Measurements from ENCODE around the gene CRYGS. TPM values are rescaled to one million over a fixed set of nuclear protein-coding genes. Genes with fewer than 3 reads are reported as not detected.
A peak's percentile ranks its signal among the peaks of the same experiment; 100 is the strongest.
"Not testable (repeated sequence)": the region's sequence is repeated elsewhere in the genome, so short reads cannot be mapped to it uniquely, and the experiment has no call there.

The CRYGS gene
- total RNA-seq, 1 experiment from 2014 or later = 0.10 TPM

GRCh38 chr3:186552408-186553031 lies 8.3 kb upstream of the CRYGS start:
- no peak for DNase-seq (ENCODE audit: low spot score)

- DNase-seq (ENCODE audit: low spot score) = no peak
These were observed 7.2 kb upstream of the CRYGS start for GRCh38 chr3:186551387-186551786.

GRCh38 chr3:186549497-186549896 lies 5.3 kb upstream of the CRYGS start:
- no peak for DNase-seq (ENCODE audit: low spot score)

DNA sequence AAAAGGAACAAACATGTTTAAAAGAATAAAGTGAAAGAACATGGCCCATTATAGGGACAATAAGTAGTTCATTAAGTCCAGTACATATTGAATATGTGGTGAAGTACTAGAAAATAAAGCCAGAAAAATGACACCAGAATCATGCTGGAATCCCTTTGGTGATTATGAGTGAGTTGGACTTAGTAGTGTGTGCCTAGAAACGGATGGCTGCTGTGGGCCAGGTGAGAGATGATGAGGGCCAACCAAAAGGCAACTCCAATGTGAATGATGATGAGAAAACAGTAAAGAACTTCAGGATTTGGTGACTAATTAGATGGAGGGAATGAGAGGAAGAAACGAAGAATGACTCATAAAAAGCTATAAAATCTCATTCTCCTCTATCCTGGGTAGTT lies 3.3 kb downstream of the CRYGS start:
- no peak for DNase-seq (ENCODE audit: low spot score)

- peak; percentile 75 for DNase-seq (ENCODE audit: low spot score)
These were observed 3.9 kb downstream of the CRYGS start for GRCh38 chr3:186540221-186540834.

DNA sequence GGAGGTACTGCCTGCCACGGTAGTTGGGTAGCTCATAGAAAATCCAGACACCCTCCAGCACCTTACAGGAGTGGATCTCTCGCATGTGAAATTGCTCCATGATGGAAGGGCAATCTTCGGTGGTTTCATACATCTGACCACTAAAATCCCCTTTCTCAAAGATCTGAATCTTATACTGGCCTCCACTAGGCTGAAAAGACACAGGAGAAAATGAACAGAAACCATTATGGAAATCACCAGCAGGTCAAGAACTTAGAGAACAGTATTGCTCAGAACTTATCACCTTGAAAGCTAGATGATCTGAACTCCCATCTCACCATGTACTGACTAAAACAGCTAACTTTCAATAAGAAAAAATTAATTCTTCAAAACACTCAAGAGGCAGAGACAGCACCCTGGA lies 5.4 kb downstream of the CRYGS start:
- no peak for DNase-seq (ENCODE audit: low spot score)

GRCh38 chr3:186536883-186537844 lies 7.0 kb downstream of the CRYGS start:
- no peak for DNase-seq (ENCODE audit: low spot score)

DNA sequence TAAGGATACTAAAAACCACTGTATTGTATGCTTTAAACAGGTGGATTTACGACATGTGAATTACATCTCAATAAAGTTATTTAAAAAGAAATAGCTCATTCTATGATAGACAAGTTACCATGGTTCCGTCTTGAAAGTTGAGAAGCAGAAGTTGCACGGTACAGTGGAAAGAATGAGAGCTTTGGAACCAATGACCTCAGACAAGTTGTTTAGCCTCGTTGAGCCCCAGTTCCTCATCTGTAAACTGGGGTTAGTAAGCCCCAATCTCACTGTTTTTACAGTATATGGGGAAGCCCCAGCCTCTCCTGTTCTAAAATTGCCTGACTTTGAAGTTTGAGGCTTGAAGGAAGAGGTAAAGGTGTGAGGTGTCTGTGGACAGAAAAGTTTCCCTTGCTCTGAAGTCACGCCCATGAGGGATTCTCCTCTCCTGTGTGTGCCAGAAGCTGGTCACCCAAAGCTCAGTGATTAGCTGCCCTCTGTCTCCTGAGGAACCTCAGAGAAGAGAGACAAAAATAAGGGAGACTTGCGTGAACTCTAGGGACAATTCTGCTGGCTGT lies 10.0 kb downstream of the CRYGS start:
- DNase-seq (ENCODE audit: low spot score) = no peak

GRCh38 chr3:186532598-186533072 lies 11.5 kb downstream of the CRYGS start:
- DNase-seq (ENCODE audit: low spot score) = no peak

DNA sequence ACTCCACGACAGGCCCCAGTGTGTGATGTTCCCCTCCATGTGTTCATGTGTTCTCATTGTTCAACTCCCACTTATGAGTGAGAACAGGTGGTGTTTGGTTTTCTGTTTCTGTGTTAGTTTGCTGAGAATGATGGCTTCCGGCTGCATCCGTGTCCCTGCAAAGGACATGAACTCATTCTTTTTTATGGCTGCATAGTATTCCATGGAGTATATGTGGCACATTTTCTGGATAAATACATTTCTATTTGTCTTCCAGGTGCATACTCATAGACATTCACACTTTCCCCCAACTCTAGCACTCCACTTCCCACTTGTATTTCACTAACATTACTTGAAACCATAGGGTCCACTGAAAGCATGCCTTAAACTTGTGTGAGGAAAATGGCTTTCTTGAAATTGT lies 12.5 kb downstream of the CRYGS start:
- not testable (repeated sequence) for DNase-seq (ENCODE audit: low spot score)

GRCh38 chr3:186530415-186530814 lies 13.8 kb downstream of the CRYGS start:
- no peak for DNase-seq (ENCODE audit: low spot score)

DNA sequence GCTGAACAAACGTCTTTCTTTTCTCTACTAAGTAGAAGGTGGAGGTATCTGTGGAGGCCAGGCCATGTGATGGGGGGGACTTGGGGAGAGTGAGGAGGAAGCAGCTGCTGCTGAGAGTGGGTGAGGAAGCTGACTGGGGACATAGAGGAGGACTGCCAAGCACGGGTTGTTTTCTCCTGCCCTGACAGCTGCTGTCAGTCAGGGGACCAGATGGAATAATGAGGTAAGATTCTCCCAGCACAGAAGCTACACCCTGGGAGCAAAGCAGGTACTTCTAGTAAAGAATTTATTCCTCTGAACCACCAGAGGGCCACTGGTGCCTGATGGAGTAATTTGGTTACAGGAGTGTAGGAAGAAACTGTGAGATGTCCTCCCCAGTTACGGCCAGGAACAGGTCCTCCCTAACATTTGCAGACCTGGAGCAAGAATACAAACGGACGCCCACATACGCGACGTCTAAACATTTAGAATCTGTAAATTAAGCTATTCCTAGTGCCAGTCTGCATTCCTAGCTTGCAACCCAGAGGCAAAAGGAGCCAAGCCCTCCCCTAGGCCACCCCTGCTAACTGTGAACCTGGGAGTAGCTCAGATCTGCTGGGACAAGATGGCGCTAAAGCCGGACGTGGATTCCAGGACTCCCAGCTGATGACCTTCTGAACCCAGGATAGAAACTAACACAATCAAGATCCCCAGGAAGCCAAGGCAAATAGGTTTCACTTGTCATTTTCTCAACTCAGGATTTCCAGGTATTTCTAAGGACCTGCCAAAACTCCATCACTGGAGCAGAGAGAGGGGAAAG lies 14.8 kb downstream of the CRYGS start:
- DNase-seq (ENCODE audit: low spot score) = no peak

DNA sequence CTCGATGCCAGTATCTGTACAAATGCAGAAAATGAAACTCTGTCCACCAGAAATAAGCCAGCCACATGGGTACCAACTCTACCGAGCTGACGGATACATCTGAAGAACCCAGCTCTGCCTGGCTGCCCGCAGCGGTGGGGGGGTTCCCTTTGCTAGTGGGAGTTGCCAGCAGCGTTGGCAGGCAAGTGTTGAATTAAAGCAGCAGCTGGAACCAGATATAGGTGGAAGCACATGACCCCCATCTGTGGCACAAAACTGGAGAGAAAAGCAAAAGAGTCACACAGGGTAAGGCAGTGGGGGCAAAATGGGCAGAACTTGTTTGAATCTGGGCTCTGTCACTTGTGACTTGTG lies 17.9 kb downstream of the CRYGS start:
- no peak for DNase-seq (ENCODE audit: low spot score)

DNA sequence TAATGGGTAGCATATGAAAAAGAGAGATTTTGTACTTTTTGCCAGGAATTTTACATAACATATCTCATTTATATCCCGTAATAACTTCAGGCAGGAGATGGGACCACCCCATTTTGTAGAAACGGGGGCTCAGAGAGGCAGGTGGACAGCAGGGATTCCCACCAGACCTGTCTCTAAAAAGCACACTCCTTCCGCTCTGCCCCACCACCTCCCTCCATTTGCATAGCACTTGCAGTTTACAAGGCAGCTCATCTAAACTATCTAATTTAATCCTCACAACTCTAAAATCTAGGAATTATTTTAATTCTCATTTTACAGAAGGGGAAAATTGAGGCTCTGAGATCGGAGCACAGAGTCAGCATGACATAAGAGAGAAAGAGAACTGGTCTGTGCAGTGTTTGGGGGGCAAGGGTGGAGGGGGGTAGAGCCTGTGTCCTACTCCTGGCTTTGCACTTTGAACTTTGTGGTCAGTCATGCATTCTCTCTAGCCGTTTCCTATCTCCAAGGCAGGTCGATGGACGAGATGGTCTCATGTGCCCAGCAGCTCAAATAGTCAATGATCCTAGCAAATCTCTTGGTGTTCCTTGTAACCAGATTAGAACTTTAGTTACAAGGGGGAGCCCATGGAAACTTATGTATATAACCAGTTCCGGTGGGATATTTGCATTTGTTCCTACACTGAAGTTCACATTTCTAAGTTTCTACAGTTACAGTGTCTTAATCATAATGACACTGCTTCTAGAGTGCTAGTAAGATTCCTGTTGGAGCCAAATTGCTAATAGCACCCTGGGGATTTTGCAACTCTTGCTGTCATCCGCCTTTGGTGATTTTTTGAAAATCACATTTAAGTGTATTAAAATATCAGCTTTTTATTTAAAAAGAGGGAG lies 18.6 kb downstream of the CRYGS start:
- DNase-seq (ENCODE audit: low spot score) = no peak

DNA sequence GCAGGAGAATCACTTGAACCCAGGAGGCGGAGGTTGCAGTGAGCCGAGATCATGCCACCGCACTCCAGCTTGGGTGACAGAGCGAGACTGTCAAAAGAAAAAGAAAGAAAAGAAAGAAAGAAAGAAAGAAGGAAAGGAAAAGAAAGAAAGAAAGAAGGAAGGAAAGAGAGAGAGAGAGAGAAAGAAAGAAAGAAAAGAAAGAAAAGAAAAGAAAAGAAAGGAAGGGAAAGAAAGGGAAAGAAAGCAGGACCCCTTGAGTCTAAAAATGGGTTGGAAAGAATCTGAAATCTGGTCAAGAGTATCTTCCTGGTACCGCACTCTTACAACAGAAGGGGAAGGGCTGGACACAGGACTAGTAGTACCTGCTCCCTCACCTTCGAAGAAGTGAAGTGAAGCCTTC lies 19.6 kb downstream of the CRYGS start:
- no peak for DNase-seq (ENCODE audit: low spot score)

GRCh38 chr3:186523434-186523833 lies 20.7 kb downstream of the CRYGS start:
- DNase-seq (ENCODE audit: low spot score) = no peak

DNA sequence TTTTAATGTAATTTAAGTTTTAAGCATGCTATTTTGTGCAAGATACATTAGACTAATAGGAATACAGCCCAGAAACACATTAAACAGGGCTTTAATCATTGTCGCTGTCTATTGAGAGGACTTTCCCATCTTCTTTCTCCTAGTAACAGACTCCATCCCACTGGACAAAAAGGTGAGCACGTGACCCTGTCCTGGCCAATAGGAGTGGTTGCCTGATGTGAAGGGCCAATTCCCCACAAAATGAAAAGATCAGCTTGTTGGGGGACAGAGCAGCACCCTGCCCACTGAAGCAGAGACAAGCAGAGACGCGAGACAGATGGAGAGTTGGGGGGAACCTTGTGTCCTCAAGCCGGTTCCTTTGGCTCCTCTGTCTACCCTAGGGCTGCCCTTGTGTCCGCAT lies 21.2 kb downstream of the CRYGS start:
- DNase-seq (ENCODE audit: low spot score) = no peak

DNA sequence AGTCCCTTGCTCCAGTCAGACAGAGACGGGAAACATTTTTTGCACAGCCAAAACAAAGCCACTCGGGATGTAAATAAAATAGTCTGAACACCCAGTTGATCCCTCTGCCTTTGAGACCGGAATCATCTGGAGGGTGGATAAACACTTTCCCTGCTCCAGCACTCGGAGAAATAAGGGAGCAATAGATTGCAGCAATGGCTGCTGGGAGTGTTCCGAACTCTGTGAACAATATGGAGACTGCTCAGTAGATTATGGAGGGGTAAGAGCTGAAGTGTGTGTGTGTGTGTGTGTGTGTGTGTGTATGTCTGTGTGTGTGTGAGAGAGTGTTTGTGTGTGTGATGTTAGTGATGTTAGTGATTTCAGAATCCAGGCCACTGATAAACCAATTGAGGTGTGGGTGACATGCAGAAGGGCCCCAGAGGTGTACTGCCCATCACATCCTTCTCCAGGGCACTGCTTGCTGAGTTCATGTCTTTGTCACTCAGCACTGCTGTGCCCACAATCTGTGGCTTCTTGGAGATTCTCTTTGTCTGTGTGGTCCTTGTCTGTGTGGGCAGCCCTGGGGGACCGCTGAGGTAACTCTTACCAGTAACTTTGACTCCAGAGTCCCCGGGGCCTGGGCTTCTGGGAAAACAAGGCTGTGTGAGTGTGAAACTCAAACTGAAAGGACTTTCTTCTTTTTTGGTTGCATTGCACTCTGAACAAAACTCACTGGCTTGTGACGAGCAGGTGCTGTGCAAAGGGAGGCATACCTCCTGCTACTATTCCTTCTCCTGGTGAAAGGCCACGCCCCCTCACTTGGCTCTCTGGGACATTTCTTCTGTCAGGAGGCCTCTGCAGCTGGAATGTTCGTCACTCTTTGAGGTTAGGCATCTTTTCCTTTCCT lies 23.0 kb downstream of the CRYGS start:
- DNase-seq (ENCODE audit: low spot score) = no peak

GRCh38 chr3:186520431-186520830 lies 23.7 kb downstream of the CRYGS start:
- no peak for DNase-seq (ENCODE audit: low spot score)
